GM18870 (cell line): ENCODE measurements around the gene NKX2-3.

Experiments used
- ATAC-seq: cut with Tn5 transposase; IDR thresholded peaks from one replicate; pipeline ENCODE4 v1.9.1; 2021; ENCODE audit warnings: moderate library complexity; ENCODE audit not compliant: unreplicated experiment

The NKX2-3 gene

GRCh38 chr10:99573790-99574189 is 41.0 kb downstream of the NKX2-3 start:
- no peak for ATAC-seq

GRCh38 chr10:99579971-99580370 is 47.2 kb downstream of the NKX2-3 start:
- ATAC-seq, result no peak

- ATAC-seq, result no peak
Observed at GRCh38 chr10:99582255-99582770, 49.6 kb downstream of the NKX2-3 start.

GRCh38 chr10:99583687-99584086 is 50.9 kb downstream of the NKX2-3 start:
- no peak for ATAC-seq
